Liver (tissue), 9 donors: Measurements from ENCODE around the gene UBQLN3. TPM values are rescaled to one million over a fixed set of nuclear protein-coding genes. Genes with fewer than 3 reads are reported as not detected.

Experiments
- DNase-seq: peaks from one replicate; pipeline ENCODE4 v3.0.0-alpha.2; 2017; ENCODE audit warnings: low spot score
- H3K27ac ChIP-seq, 2 donors: one replicate each; pipeline ENCODE4 v1.7.0; 2013; ENCODE audit warnings: inconsistent platforms in 2 of 2, low read length in 2 of 2, control low read depth in 1 of 2, low read depth in 1 of 2, mild to moderate bottlenecking in 1 of 2
- H3K27me3 ChIP-seq, 4 donors: one replicate each; pipeline versions ENCODE4 v1.6.1 to v1.7.0; 2013; ENCODE audit warnings: low read length in 3 of 4, inconsistent platforms in 1 of 4, mild to moderate bottlenecking in 1 of 4, moderate library complexity in 1 of 4; ENCODE audit not compliant: control insufficient read depth in 4 of 4, insufficient read depth in 4 of 4
- H3K36me3 ChIP-seq, 4 donors: one replicate each; pipeline versions ENCODE4 v1.6.1 to v1.7.0; 2013; ENCODE audit warnings: low read length in 3 of 4, mild to moderate bottlenecking in 3 of 4, low read depth in 1 of 4, moderate library complexity in 1 of 4; ENCODE audit not compliant: control insufficient read depth in 4 of 4, insufficient read depth in 3 of 4
- H3K4me1 ChIP-seq, 4 donors: one replicate each; pipeline versions ENCODE4 v1.6.1 to v1.7.0; 2013; ENCODE audit warnings: low read length in 3 of 4, mild to moderate bottlenecking in 3 of 4, moderate library complexity in 1 of 4; ENCODE audit not compliant: control insufficient read depth in 4 of 4, insufficient read depth in 4 of 4
- H3K4me3 ChIP-seq, 3 donors: one replicate each; pipeline versions ENCODE4 v1.6.1 to v1.7.0; 2013; ENCODE audit warnings: low read length in 3 of 3, control low read depth in 1 of 3, low read depth in 1 of 3, mild to moderate bottlenecking in 1 of 3
- H3K9ac ChIP-seq, 2 donors: one replicate each; pipeline ENCODE4 v1.7.0; 2013; ENCODE audit warnings: low read length in 2 of 2, mild to moderate bottlenecking in 2 of 2, moderate library complexity in 2 of 2, control low read depth in 1 of 2, low read depth in 1 of 2
- H3K9me3 ChIP-seq, 4 donors: one replicate each; pipeline versions ENCODE4 v1.6.1 to v1.7.0; 2013; ENCODE audit warnings: low read length in 3 of 4; ENCODE audit not compliant: control insufficient read depth in 4 of 4
- EGR1 ChIP-seq, 2 donors: IDR thresholded peaks; 2 replicates each; pipeline ENCODE4 v1.6.1; 2016 to 2018; ENCODE audit warnings: antibody characterized with exemption in 2 of 2, low read depth in 2 of 2
- FOXA1 ChIP-seq: IDR thresholded peaks from 2 replicates; pipeline ENCODE4 v1.6.1; 2016; ENCODE audit warnings: antibody characterized with exemption
- GABPA ChIP-seq, 2 donors: IDR thresholded peaks in 1 of 2; conservative IDR thresholded peaks in 1 of 2; 2 replicates each; pipeline ENCODE4 v1.6.1; 2016; ENCODE audit warnings: antibody characterized with exemption in 2 of 2, mild to moderate bottlenecking in 1 of 2, moderate library complexity in 1 of 2
- HNF4G ChIP-seq: IDR thresholded peaks from 2 replicates; pipeline ENCODE4 v1.6.1; 2016; ENCODE audit warnings: antibody characterized with exemption
- JUND ChIP-seq, 2 donors: IDR thresholded peaks; 2 replicates each; pipeline ENCODE4 v1.6.1; 2016; ENCODE audit warnings: antibody characterized with exemption in 2 of 2
- NR2F2 ChIP-seq: IDR thresholded peaks from 2 replicates; pipeline ENCODE4 v1.6.1; 2016; ENCODE audit warnings: antibody characterized with exemption
- RAD21 ChIP-seq, 2 donors: IDR thresholded peaks; 2 replicates each; pipeline ENCODE4 v1.6.1; 2016; ENCODE audit warnings: antibody characterized with exemption in 2 of 2, mild to moderate bottlenecking in 2 of 2
- REST ChIP-seq: IDR thresholded peaks from 2 replicates; pipeline ENCODE4 v1.6.1; 2016; ENCODE audit warnings: antibody characterized with exemption, mild to moderate bottlenecking
- RXRA ChIP-seq, 2 donors: IDR thresholded peaks; 2 replicates each; pipeline ENCODE4 v1.6.1; 2017 to 2018; ENCODE audit warnings: antibody characterized with exemption in 2 of 2, mild to moderate bottlenecking in 1 of 2
- SP1 ChIP-seq: IDR thresholded peaks from 2 replicates; pipeline ENCODE4 v1.6.1; 2018; ENCODE audit warnings: antibody characterized with exemption, mild to moderate bottlenecking
- YY1 ChIP-seq: IDR thresholded peaks from 2 replicates; pipeline ENCODE4 v1.6.1; 2016; ENCODE audit warnings: antibody characterized with exemption, mild to moderate bottlenecking
- WGBS: extraction: QIAGEN DNeasy Blood & Tissue Kit; methylation state at CpG from one replicate; pipeline ENCODE4 v1.1.7; 2013; 5-methylcytosine and 5-hydroxymethylcytosine counted together
- polyA plus RNA-seq, 2 donors: library from polyadenylated mRNA; stranded (reverse) in 1 of 2; unstranded in 1 of 2; fragments of 200-250 nt in 1 of 2; fragments of >200 nt in 1 of 2; fragmentation: Nextera tagmentation in 1 of 2; extraction: Ambion mirVana in 1 of 2; gene quantifications; one replicate each; pipeline versions ENCODE4 v1.2.1 to v1.2.3, GENCODE V29; 2013 to 2015
- total RNA-seq, 2 donors: library from RNA; depleted of rRNA; stranded (reverse); fragments of >200 nt; gene quantifications; one replicate each; pipeline ENCODE4 v1.2.3, GENCODE V29; 2014
- TF ChIP-seq, protein P1 (sequence below): IDR thresholded peaks from 2 replicates; pipeline ENCODE4 v1.6.1; 2016; ENCODE audit warnings: antibody characterized with exemption
- TF ChIP-seq, protein P2 (sequence below): IDR thresholded peaks from 2 replicates; pipeline ENCODE4 v1.6.1; 2016; ENCODE audit warnings: antibody characterized with exemption
- TF ChIP-seq, protein P3 (sequence below): IDR thresholded peaks from 2 replicates; pipeline ENCODE4 v1.6.1; 2016; ENCODE audit warnings: antibody characterized with exemption
- donor health status: healthy.
- donor health status: healthy.
- donor health status: healthy.
- donor health status: healthy.
- donor health status: healthy.

UBQLN3 gene
- total and polyA plus RNA-seq, 4 donors, result 0.09 to 0.33 TPM; not detected in 2

- no peak for TF ChIP-seq GABPA (IDR thresholded peaks at IDR 0.05 in 1 of 2, conservative IDR thresholded peaks at IDR 0.05 in 1 of 2)
- no peak for TF ChIP-seq JUND (IDR thresholded peaks at IDR 0.05)
Observed at GRCh38 chr11:5557751-5558150, 48.0 kb upstream of the UBQLN3 start (continued).

- TF ChIP-seq REST (no peak), EGR1 (IDR thresholded peaks at IDR 0.05; ENCODE audit: low read depth in 2 of 2) (no peak), FOXA1 (no peak), SP1 (no peak)
- TF ChIP-seq, protein P1, sequence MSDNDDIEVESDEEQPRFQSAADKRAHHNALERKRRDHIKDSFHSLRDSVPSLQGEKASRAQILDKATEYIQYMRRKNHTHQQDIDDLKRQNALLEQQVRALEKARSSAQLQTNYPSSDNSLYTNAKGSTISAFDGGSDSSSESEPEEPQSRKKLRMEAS, result no peak
- no peak overlapping the region for H3K9ac ChIP-seq
- H3K27ac ChIP-seq, result no peak overlapping the region
- H3K4me1 ChIP-seq, result no peaks in the 10 kb centered on the region
- no peaks in the 10 kb centered on the region for H3K27me3 ChIP-seq
- DNase-seq, result no peak
- no peaks in the 10 kb centered on the region for H3K9me3 ChIP-seq
- no peak overlapping the region for H3K4me3 ChIP-seq
- no peaks in the 10 kb centered on the region for H3K36me3 ChIP-seq
- WGBS, result 77% methylated on average over 3 of the region's 3 CpGs
Observed at GRCh38 chr11:5556596-5557188, 46.9 kb upstream of the UBQLN3 start.

- DNase-seq, result no peak
- Histone ChIP-seq H3K4me1 (no peaks in the 10 kb centered on the region), H3K27me3 (no peaks in the 10 kb centered on the region), H3K9ac (no peak overlapping the region), H3K4me3 (no peak overlapping the region), H3K36me3 (no peaks in the 10 kb centered on the region), H3K27ac (no peak overlapping the region), H3K9me3 (no peaks in the 10 kb centered on the region)
- TF ChIP-seq RXRA (IDR thresholded peaks at IDR 0.05) (no peak), RAD21 (IDR thresholded peaks at IDR 0.05) (peak; percentile 38 to 47)
Observed at GRCh38 chr11:5553343-5553742, 43.6 kb upstream of the UBQLN3 start.

DNA sequence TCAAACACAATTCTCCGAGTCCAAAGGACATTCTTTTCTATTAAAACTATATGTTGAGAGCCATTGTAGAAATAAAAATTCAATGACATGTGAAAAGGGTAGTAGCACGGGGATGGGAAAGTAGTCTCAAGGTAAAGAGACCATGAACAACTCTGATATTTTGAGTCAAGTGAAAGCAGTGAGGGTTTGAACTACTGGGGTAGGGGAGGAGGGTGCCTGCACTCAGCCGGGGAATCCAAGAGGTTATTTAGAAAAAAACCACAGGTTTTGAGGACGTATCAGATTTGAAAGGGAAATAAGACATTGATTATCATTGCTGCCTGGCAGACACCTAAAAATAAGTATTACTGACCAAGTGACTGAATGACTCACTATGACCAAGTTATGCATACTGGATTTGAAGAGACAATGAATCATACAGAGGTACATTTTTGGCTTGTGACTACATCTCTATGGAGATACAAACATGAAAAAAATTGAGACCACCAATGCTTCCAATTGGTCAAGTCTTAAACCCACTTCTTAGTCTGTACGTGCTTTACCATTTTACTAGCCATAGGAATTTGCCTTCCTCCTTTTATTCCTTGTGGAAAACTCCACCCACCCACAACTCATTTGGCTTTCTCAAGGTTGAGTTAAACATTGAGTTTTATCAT is 40.8 kb upstream of the UBQLN3 start:
- Histone ChIP-seq H3K4me3 (no peak overlapping the region), H3K4me1 (no peaks in the 10 kb centered on the region), H3K36me3 (no peaks in the 10 kb centered on the region), H3K27ac (no peak overlapping the region), H3K9ac (no peak overlapping the region), H3K27me3 (no peaks in the 10 kb centered on the region), H3K9me3 (no peaks in the 10 kb centered on the region)
- DNase-seq, result no peak
- 83% methylated on average over 5 of the region's 5 CpGs for WGBS
- TF ChIP-seq, protein P2, sequence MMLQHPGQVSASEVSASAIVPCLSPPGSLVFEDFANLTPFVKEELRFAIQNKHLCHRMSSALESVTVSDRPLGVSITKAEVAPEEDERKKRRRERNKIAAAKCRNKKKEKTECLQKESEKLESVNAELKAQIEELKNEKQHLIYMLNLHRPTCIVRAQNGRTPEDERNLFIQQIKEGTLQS, result no peak
- TF ChIP-seq NR2F2 (no peak), HNF4G (no peak), YY1 (no peak), SP1 (no peak), REST (no peak), GABPA (IDR thresholded peaks at IDR 0.05 in 1 of 2, conservative IDR thresholded peaks at IDR 0.05 in 1 of 2) (no peak), RAD21 (IDR thresholded peaks at IDR 0.05) (no peak), RXRA (IDR thresholded peaks at IDR 0.05) (no peak), FOXA1 (no peak), JUND (IDR thresholded peaks at IDR 0.05) (no peak), EGR1 (IDR thresholded peaks at IDR 0.05; ENCODE audit: low read depth in 2 of 2) (no peak)
- TF ChIP-seq, protein P3, sequence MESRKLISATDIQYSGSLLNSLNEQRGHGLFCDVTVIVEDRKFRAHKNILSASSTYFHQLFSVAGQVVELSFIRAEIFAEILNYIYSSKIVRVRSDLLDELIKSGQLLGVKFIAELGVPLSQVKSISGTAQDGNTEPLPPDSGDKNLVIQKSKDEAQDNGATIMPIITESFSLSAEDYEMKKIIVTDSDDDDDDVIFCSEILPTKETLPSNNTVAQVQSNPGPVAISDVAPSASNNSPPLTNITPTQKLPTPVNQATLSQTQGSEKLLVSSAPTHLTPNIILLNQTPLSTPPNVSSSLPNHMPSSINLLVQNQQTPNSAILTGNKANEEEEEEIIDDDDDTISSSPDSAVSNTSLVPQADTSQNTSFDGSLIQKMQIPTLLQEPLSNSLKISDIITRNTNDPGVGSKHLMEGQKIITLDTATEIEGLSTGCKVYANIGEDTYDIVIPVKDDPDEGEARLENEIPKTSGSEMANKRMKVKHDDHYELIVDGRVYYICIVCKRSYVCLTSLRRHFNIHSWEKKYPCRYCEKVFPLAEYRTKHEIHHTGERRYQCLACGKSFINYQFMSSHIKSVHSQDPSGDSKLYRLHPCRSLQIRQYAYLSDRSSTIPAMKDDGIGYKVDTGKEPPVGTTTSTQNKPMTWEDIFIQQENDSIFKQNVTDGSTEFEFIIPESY, result no peak
- TF ChIP-seq, protein P1, result no peak
